Bronchial epithelial cell (primary cell): Measurements from ENCODE around the gene REPS1. TPM values are rescaled to one million over a fixed set of nuclear protein-coding genes. Genes with fewer than 3 reads are reported as not detected.

Experiments
- DNase-seq: peaks from one replicate; pipeline ENCODE4 v3.0.0-alpha.2; 2010; ENCODE audit warnings: low read depth
- FAIRE-seq: peaks from 2 replicates; lab custom pipeline; 2011; peaks lifted over from hg19 to GRCh38; lab: Jason Lieb, UNC
- H3K27me3 ChIP-seq: 2 replicates; pipeline ENCODE4 v1.5.1; 2011; ENCODE audit warnings: low read length; ENCODE audit not compliant: control insufficient read depth, insufficient read depth
- H3K36me3 ChIP-seq: 2 replicates; pipeline ENCODE4 v1.5.1; 2011; ENCODE audit warnings: low read length; ENCODE audit not compliant: control insufficient read depth, insufficient read depth
- H3K4me3 ChIP-seq: 2 replicates; pipeline ENCODE4 v1.5.1; 2011; ENCODE audit warnings: mild to moderate bottlenecking, low read depth, low read length, control low read depth
- total RNA-seq: library from RNA; depleted of rRNA; stranded (reverse); fragments of >200 nt; gene quantifications from 2 replicates; pipeline ENCODE4 v1.2.1, GENCODE V29; 2014
- TF ChIP-seq, protein P1 (sequence below): IDR thresholded peaks from 2 replicates; pipeline ENCODE4 v1.5.1; 2011; ENCODE audit warnings: mild to moderate bottlenecking, moderate library complexity, low read length, control low read depth, inconsistent platforms; ENCODE audit not compliant: insufficient read depth, severe bottlenecking

Gene REPS1
- total RNA-seq, 1 donor from 2014 or later = 31.1 TPM

DNA sequence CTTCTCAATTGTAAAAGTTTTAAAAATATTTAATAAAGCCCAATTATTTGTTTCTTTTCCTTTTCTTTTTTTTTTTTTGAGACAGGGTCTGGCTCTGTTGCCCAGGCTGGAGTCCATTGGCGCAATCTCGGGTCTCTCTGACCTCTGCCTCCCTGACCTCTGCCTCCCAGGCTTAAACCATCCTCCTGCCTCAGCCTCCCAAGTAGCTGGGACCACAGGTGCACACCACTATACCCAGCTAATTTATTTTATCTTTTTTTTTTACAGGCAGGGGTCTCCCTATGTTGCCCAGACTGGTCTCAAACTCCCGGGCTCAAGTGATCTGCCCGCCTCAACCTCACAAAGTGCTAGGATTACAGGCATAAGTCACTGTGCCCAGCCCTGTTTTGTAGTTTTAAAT is 9.8 kb downstream of the REPS1 start:
- Histone ChIP-seq H3K4me3 (no peak overlapping the region), H3K36me3 (no peaks in the 10 kb centered on the region), H3K27me3 (no peaks in the 10 kb centered on the region)
- FAIRE-seq = no peak
- DNase-seq = no peak
- TF ChIP-seq, protein P1, sequence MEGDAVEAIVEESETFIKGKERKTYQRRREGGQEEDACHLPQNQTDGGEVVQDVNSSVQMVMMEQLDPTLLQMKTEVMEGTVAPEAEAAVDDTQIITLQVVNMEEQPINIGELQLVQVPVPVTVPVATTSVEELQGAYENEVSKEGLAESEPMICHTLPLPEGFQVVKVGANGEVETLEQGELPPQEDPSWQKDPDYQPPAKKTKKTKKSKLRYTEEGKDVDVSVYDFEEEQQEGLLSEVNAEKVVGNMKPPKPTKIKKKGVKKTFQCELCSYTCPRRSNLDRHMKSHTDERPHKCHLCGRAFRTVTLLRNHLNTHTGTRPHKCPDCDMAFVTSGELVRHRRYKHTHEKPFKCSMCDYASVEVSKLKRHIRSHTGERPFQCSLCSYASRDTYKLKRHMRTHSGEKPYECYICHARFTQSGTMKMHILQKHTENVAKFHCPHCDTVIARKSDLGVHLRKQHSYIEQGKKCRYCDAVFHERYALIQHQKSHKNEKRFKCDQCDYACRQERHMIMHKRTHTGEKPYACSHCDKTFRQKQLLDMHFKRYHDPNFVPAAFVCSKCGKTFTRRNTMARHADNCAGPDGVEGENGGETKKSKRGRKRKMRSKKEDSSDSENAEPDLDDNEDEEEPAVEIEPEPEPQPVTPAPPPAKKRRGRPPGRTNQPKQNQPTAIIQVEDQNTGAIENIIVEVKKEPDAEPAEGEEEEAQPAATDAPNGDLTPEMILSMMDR = no peak

DNA sequence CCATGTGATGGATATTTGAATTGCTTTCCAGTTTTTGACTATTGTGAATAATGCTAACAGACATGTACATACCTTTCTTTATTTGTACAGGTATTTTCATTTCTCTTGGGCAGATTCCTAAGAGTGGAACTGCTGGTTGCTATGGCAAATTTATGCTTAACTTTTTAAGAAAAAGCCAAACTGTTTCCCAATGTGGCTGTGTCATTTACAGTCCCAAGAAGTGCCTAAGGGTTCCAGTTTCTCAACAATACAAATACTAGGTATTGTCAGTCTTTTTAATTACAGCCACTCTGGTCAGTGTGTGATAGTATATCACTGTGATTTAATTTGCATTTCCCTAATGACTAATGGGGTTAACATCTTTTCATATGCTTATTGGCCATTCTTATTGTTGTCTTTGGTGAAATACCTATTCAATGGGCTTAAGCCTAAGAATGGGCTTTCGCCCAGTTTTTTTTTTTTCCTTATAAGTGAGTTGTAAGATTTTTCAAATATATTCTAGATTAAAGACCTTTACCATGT is 10.3 kb downstream of the REPS1 start:
- TF ChIP-seq, protein P1 = no peak
- FAIRE-seq (no peak), DNase-seq (no peak)
- Histone ChIP-seq H3K36me3 (no peaks in the 10 kb centered on the region), H3K4me3 (no peak overlapping the region), H3K27me3 (no peaks in the 10 kb centered on the region)

DNA sequence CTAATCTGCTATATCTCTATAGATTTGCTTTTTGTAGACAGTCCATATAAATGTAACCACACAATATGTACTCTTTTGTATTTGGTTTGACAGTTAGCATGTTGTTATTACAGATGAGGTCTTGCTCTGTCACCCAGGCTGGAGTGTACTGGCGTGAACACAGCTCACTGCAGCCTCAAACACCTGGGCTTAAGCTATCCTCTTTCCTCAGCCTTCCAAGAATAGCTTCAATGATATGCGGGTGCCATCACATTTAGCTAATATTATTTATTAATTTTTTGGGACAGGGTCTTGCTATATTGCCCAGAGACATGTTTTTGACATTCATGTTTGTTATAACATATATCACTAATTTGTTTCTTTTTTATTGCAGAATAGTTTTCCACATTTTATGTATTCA is 10.8 kb downstream of the REPS1 start:
- FAIRE-seq = no peak
- TF ChIP-seq, protein P1 = no peak

DNA sequence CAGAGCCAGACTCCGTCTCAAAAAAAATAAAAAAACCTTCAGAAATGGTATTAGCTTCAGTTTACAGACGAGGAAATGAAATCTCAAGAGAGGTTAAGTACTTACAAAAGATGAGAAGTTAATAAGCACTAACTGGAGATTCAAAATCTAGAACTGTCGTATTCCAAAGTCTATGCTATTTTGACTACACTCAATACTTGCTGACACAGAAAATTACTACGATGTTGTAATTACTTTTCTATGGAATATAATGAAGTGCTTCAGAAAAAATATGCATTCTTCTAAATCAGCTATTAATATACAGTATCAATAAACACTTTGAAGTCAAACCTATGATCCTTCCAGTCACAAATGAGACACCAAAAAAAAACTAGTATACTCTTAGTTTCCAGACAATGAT is 12.2 kb downstream of the REPS1 start:
- FAIRE-seq (no peak), DNase-seq (no peak)
- TF ChIP-seq, protein P1 = no peak

More for the DNA sequence above, 10.8 kb downstream of the REPS1 start:
- Histone ChIP-seq H3K27me3 (no peaks in the 10 kb centered on the region), H3K36me3 (no peaks in the 10 kb centered on the region), H3K4me3 (no peak overlapping the region)
- DNase-seq = no peak

DNA sequence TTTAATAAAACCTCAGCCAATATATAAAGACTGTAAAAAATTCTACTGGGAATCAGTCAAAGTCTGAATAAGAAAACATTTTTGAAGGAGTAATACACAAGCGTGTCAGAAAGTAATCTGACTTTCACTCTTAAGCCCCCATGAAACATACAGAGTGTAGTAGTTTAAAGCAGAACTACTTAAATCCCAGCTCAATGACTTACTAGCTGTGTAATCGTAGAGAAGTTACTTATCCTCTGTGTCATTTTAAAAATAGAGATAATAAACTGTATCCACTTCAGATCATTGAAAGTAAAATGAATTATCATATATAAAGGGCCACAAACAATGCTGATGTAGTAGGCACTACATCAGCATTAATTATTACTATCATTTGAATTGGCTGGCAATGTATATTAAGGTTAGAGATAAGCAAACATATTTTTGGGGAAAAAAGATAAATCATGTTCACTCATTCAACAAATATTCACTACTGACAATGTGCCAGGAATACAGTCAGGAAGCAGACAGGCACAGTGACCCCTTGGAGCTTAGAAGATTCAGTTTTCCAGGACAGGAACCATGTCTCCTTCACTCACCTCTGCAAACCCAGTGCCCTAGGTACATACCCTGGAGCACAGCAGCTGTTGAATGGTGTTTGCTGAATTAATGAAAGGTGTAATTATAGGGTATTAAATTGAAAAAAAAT is 14.4 kb downstream of the REPS1 start:
- FAIRE-seq (no peak), DNase-seq (no peak)
- no peaks in the 10 kb centered on the region for H3K27me3 ChIP-seq
- no peak overlapping the region for H3K4me3 ChIP-seq
- TF ChIP-seq, protein P1 = no peak
- no peaks in the 10 kb centered on the region for H3K36me3 ChIP-seq

More for the DNA sequence above, 12.2 kb downstream of the REPS1 start:
- no peaks in the 10 kb centered on the region for H3K36me3 ChIP-seq
- H3K27me3 ChIP-seq = no peaks in the 10 kb centered on the region
- no peak overlapping the region for H3K4me3 ChIP-seq
